Fibroblast of skin of back (primary cell): ENCODE results near the gene ROGDI.
A peak's percentile ranks its signal among the peaks of the same experiment; 100 is the strongest.

ENCODE experiments used
- DNase-seq: peaks from one replicate; pipeline ENCODE4 v3.0.0-alpha.2; 2013

Gene ROGDI

GRCh38 chr16:4813251-4814003 is 11.0 kb upstream of the ROGDI start:
- DNase-seq: no peak

- DNase-seq: no peak
Observed at GRCh38 chr16:4811773-4812172, 9.3 kb upstream of the ROGDI start.

GRCh38 chr16:4811242-4811641 is 8.8 kb upstream of the ROGDI start:
- DNase-seq: no peak

DNA sequence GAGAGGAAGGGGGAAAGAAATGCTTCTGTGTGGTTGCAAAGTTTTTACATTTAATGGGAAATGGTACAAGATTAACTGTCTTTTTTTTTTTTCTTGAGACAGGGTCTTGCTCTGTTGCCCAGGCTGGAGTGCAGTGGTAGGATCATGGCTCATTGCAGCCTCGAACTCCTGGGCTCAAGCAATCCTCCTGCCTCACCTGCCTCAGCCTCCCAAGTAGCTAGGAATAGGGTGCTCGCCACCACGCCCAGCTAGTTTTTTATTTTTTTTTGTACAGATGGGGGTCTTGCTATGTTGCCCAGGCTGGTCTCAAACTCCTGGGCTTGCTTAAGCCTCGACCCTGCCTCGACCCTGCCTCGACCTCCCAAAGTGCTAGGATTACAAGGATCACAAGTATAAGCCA is 3.8 kb upstream of the ROGDI start:
- no peak for DNase-seq

- DNase-seq: no peak
Observed at GRCh38 chr16:4805231-4805630, 2.8 kb upstream of the ROGDI start.

DNA sequence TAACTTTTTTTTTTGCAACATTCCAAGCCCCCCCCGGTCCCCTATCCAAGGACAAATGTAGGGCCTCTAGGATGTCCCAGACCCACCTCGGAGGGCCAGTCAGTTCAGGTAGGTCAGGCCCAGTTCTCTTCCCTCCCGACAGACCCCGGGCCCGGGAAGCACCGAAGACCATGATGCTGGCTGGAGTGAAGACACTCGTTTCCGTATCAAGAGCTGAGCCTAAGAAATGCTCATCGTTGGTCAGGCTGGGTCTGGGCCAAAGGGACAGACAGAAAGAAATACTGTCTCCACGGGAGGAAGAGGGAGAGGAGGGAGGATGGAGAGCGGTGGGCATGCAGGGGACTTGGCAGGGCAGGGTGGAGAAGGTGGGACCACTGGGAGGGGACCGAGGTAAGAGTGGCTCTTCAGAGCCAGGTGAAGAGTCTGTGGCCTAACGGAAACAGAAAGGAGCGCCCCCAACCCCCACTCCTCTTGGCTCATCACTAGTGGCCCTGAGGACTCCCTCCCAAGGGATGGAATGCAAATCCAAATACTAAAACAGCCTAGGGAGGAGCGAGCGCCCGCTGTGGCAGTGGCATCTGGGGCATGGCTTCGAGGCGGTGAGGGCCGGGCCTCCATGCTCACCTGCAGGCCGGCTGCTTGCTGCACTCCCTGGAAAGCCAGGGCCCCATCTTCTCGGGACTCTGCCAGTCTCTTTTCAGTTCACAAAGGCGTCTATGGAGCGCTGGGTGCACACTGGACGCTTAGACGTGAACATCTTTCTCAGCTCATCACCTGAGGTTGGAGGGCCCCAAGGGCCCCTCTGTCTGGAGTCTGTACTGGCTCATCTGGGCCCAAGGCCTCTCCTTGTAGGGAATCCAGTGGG is 1.7 kb upstream of the ROGDI start:
- DNase-seq: no peak

DNA sequence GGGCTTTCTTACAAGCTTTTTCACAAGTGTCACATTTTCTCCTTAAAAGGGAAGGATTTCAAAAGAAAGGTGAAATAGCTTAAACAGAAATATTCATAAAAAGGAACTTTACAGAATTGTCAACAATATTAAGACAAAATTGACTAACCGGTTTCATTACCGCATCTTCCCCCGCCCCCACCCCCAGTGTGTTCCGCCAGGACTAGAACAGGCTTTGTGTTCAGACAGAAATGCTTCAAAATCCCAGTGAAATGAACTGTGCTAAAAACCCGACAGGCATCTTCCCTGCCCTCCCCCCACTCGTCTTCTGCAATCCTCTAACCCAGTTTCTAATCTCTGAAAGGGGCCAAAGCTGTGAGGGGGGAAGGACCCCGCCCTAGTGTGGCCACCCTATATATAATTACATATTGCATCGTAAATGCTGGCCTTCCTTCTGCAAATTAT is 990 bp upstream of the ROGDI start:
- DNase-seq: no peak

DNA sequence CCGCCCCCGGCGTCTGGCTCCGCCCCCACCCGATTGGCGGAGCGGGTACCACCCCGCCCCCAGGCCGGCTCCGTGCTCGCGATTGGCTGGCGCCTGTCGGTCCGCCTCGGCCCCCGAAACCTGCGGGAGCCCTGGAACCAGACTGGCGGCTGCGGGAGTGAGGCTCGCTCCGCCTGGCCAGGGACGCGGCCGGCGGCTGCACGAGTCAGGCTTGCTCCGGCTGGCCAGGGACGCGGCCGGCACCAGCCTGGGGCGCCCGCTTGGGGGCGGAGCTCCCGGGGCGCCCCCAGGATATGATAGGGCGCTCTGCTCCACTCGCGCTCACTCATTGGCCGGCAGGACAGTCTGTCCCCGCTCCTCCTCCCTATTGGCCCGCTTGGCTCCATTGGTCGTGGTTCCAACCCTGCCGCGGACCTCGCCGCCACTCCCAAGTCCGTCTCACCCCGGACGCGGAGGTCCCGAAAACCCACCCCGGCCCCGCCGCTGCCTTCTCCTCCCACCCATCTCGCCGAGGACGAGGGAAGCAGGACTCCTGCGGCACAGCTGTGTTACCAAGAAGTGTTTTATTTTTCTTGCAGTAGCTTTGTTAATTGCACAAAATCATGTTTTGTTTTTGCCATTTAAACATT is 340 bp upstream of the ROGDI start:
- peak; percentile 93 for DNase-seq

GRCh38 chr16:4801051-4801961 is 1.1 kb downstream of the ROGDI start:
- no peak for DNase-seq

DNA sequence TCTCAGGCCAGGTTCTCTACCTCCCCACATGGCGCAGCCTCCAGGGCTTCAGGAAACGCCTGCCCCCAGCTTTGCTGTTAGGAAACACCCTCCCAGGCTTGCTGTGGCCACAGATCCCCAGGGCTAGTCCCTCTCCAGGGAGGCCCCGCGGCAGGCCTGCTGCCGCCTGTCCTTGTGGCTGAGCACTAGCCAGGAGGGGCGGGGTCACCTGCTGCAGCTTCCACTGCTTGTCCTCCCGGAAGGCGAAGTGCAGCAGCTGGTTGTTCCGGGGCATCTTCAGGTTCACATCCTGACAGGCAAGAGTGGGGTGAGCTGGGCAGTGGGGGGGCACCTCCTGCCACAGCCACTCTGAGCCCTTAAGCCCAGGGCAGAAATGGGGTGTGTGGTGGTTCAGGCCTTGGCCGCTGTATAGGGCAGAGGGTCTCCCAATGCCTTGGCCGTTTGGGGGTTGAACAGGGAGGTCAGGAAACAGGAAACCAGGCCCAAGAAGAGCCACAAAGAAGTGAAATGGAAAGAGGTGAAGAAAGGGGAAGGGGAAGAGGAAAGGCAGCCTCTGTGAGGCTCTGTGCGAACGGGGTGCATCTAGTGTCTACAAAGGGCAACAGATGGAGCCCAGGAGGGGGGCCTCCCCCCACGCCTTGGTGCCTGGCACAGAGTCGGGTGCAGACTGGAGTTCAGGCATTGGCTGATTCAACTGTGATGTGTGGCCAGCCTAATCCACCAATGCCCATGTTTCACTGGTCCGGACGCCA is 2.0 kb downstream of the ROGDI start:
- no peak for DNase-seq

DNA sequence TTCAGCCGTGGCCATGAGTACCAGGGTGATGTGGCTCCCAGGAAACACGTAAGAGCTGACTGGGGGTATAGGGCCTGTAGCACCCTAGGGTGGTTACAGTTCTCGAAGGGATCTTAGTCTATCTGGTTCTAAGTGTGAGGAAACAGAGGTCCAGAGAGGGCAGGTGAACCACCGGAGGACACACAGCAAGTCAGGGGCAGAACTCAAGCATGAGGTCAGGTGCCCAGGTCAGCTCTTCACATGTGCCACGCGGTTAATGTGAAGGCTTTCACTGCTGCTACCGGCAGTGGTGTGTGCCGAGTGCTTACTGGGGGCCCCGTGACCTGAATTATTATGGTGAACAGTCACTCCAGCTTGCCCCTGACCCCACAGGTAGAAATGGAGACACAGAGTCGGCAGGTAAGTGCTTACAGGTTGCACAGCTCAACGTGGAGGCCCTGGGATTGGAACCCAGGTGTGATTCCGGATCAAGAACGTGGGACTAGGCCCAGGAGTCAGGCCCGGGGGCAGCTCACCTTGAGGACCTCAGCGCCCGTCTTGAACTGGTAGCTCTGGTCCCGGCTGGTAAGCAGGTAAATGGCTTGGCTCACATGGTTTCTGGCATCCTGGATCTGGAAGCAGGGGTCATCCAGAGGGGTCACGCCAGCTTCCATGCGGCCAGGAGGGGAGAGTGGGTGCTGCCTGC is 3.1 kb downstream of the ROGDI start:
- DNase-seq: no peak

DNA sequence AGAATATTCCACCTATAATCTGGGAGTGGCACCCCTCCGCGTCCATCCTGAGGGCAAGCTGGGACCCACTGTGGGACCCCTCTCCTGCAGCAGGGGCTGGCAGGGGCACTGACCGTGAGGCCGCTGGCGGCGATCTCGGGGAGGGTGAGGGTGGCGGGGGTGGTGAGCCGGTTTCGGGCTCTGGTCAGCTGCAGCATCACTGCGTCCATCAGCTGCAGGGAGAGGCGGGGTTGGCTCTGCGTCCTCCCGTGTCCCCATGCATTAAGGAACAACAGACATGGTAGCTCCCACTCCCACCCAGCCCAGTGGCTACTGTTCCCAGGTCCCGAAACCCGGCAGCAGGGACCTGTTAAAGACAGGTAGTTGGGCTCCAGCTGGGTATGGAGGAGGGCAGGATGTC is 4.0 kb downstream of the ROGDI start:
- no peak for DNase-seq

- no peak for DNase-seq
Observed at GRCh38 chr16:4797805-4798252, 4.6 kb downstream of the ROGDI start.

- no peak for DNase-seq
Observed at GRCh38 chr16:4796982-4797804, 5.2 kb downstream of the ROGDI start.

- DNase-seq: no peak
Observed at GRCh38 chr16:4795828-4796572, 6.4 kb downstream of the ROGDI start.

GRCh38 chr16:4795181-4795827 is 7.1 kb downstream of the ROGDI start, which contains the start of gene SMIM22:
SMIM22 (plus strand) TSS chr16:4795369; CDS start chr16:4795735, 366 bp downstream.
- DNase-seq: no peak

GRCh38 chr16:4792951-4793513 is 9.4 kb downstream of the ROGDI start:
- DNase-seq: no peak

GRCh38 chr16:4790871-4791270 is 11.6 kb downstream of the ROGDI start:
- DNase-seq: no peak
